Placental pericyte (primary cell): ENCODE measurements around the gene QTRT2. TPM values are rescaled to one million over a fixed set of nuclear protein-coding genes. Genes with fewer than 3 reads are reported as not detected.

Experiments
- total RNA-seq: library from RNA; depleted of rRNA; stranded (reverse); fragments of >200 nt; gene quantifications from 2 replicates; pipeline ENCODE4 v1.2.3, GENCODE V29; 2012

QTRT2 gene
- total RNA-seq, result 20.1 and 29.1 TPM in 2 replicates

GRCh38 chr3:114056130-114057010 is at the start of gene QTRT2, which contains the start of gene CCDC191:
TSS of gene QTRT2 (plus strand) at chr3:114056737. CDS start at chr3:114065258, 8,521 bp downstream.
TSS of gene CCDC191 (minus strand) at chr3:114056526. CDS start at chr3:114056466, 60 bp downstream.

Other genes starting within 250 kb of the QTRT2 start
- gene GRAMD1C, start 217.9 kb upstream of the QTRT2 start, total RNA-seq, result 2.8 and 7.7 TPM in 2 replicates
- 0.72 and 1.1 TPM in 2 replicates for gene ZDHHC23, start 108.7 kb upstream of the QTRT2 start, total RNA-seq
- 1.1 and 2.0 TPM in 2 replicates for gene CCDC191, start 211 bp upstream of the QTRT2 start, total RNA-seq
- not detected in 2 replicates for gene DRD3, start 122.3 kb downstream of the QTRT2 start, total RNA-seq
- not detected in 2 replicates for gene ZNF80, start 180.8 kb downstream of the QTRT2 start, total RNA-seq
- gene TIGIT, start 237.3 kb downstream of the QTRT2 start, total RNA-seq, result not detected in 2 replicates